A673 (cell line): ENCODE data around the gene IGLON5. TPM values are rescaled to one million over a fixed set of nuclear protein-coding genes. Genes with fewer than 3 reads are reported as not detected.

Experiments used
- BruUV-seq: library from RNA; stranded (reverse); fragments of 400-500 nt; replicated peaks from 2 replicates; lab custom pipeline; 2021; lab: Mats Ljungman, UMichigan
- CTCF ChIA-PET: fragments of 300-600 bp; sonication (Branson Sonifier 250); formaldehyde crosslinking; loops from one replicate; lab custom pipeline; 2022; ENCODE audit warnings: antibody characterized with exemption; lab: Charles Lee
- POLR2A ChIA-PET: fragments of 300-600 bp; sonication (Branson Sonifier 250); formaldehyde crosslinking; loops from one replicate; lab custom pipeline; 2022; ENCODE audit warnings: antibody characterized with exemption; ENCODE audit not compliant: low non-redundant PET; lab: Charles Lee
- DNase-seq: peaks from one replicate; pipeline ENCODE4 v3.0.0-alpha.2; 2015; ENCODE audit warnings: low spot score
- H3K27ac ChIP-seq: fragments of 200-600 bp; sonication (generic); 2 replicates; pipeline ENCODE4 v1.5.1; 2016; ENCODE audit warnings: mixed run types, low read depth, mild to moderate bottlenecking, mixed read lengths, antibody characterized with exemption, low read length; ENCODE audit not compliant: poor library complexity, severe bottlenecking
- H3K27me3 ChIP-seq: fragments of 200-600 bp; sonication (generic); replicated peaks from 2 replicates; pipeline ENCODE4 v1.6.1; 2017; ENCODE audit warnings: mixed run types, low read depth, mild to moderate bottlenecking, mixed read lengths, antibody characterized with exemption, low read length; ENCODE audit not compliant: insufficient read depth, poor library complexity
- H3K36me3 ChIP-seq: fragments of 200-600 bp; sonication (generic); 2 replicates; pipeline ENCODE4 v1.6.1; 2016; ENCODE audit warnings: mixed run types, mild to moderate bottlenecking, mixed read lengths, antibody characterized with exemption, low read length; ENCODE audit not compliant: insufficient read depth, poor library complexity, severe bottlenecking
- H3K4me1 ChIP-seq: fragments of 200-600 bp; sonication (generic); 2 replicates; pipeline ENCODE4 v1.6.1; 2017; ENCODE audit warnings: mixed run types, mild to moderate bottlenecking, mixed read lengths, antibody characterized with exemption, low read length; ENCODE audit not compliant: insufficient read depth, poor library complexity, severe bottlenecking
- H3K4me3 ChIP-seq: fragments of 200-600 bp; sonication (generic); 2 replicates; pipeline ENCODE4 v1.5.1; 2016; ENCODE audit warnings: low read depth, mixed run types, mild to moderate bottlenecking, mixed read lengths, low read length; ENCODE audit not compliant: poor library complexity, severe bottlenecking
- H3K9me3 ChIP-seq: fragments of 200-600 bp; sonication (generic); 2 replicates; pipeline ENCODE4 v1.6.1; 2016; ENCODE audit warnings: mixed run types, low read depth, mild to moderate bottlenecking, mixed read lengths, antibody characterized with exemption, low read length; ENCODE audit not compliant: poor library complexity, severe bottlenecking
- CTCF ChIP-seq: fragments of 300-800, 200-600 bp; sonication (generic); conservative IDR thresholded peaks from 2 replicates; pipeline ENCODE4 v1.5.1; 2017; ENCODE audit warnings: low read depth, mild to moderate bottlenecking, antibody characterized with exemption, low read length, moderate library complexity, mixed read lengths
- EZH2 ChIP-seq: fragments of 200-600 bp; sonication (generic); IDR thresholded peaks from 2 replicates; pipeline ENCODE4 v1.6.1; 2017; ENCODE audit warnings: borderline replicate concordance, low read depth, mild to moderate bottlenecking, mixed read lengths, antibody characterized with exemption, low read length; ENCODE audit not compliant: poor library complexity, severe bottlenecking
- intact Hi-C: fragments of 100-400 bp; cut with micrococcal nuclease; formaldehyde crosslinking; loops from one replicate; pipeline ENCODE4 v1.10.0; 2022; ENCODE audit not compliant: unreplicated experiment
- total RNA-seq: library from RNA; stranded (reverse); gene quantifications from 2 replicates; pipeline ENCODE4 v1.2.3, GENCODE V29; 2021

IGLON5 gene
- total RNA-seq, 1 experiment from 2014 or later: 0.39 TPM

- ChIA-PET CTCF (interaction anchor here (0.6 kb wide), 1 partner anchor 1468 kb away, joined by 15 read pairs; no protein-coding TSS in a partner anchor), POLR2A (no interaction called here)
- H3K27ac ChIP-seq: no peak overlapping the region
- H3K36me3 ChIP-seq: no peaks in the 10 kb centered on the region
- intact Hi-C loops: loop anchor here (10.0 kb wide), 1 partner anchor 331 kb away; no protein-coding TSS in a partner anchor
- H3K4me3 ChIP-seq: no peak overlapping the region
- no peaks in the 10 kb centered on the region for H3K27me3 ChIP-seq
- TF ChIP-seq CTCF (no peak), EZH2 (no peak)
- no peaks in the 10 kb centered on the region for H3K9me3 ChIP-seq
- no TSS peak for BruUV-seq
- no peaks in the 10 kb centered on the region for H3K4me1 ChIP-seq
- peak; percentile 25 for DNase-seq
These were observed 22.5 kb downstream of the IGLON5 start for GRCh38 chr19:51333836-51334460.

DNA sequence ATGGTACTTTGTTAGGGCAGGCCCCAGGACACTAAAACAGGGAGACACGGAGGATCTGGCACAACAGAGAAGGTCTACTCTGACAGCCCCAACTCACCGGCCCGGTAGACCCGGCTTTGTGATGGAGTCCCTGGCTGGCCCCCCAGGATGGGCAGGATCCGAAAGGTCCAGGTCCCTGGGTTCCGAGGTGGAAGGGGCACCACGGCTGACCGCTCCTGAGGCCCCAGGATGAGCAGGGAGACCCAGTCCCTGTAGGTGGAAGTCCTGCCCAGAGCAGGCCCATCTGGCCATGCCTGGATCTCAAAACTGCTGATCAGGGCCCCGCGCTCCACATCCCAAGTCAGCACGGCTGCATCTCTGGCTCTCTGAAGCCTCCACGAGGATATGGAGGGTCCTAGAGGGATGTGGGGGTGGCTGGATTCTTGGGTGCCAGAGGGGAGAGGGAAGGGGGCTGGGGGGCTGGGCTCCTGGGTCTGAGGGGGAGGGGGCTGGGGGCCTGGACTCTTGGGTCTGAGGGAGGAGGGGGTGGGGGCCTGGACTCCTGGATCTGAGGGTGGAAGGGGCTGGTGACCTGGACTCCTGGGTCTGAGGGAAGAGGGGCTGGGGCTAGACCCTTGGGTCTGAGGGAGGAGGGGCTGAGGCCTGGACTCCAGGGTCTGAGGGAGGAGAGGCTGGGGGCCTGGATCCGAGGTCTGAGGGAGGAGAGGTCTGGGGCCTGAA, 25.9 kb downstream of the IGLON5 start:
- peaks cover 8% of the 10 kb centered on the region for H3K4me1 ChIP-seq
- H3K9me3 ChIP-seq: no peaks in the 10 kb centered on the region
- no peaks in the 10 kb centered on the region for H3K27me3 ChIP-seq
- no peak for DNase-seq
- ChIA-PET CTCF (interaction anchor here (0.7 kb wide), 1 partner anchor 323 kb away, joined by 3 read pairs; no protein-coding TSS in a partner anchor), POLR2A (no interaction called here)
- no peaks in the 10 kb centered on the region for H3K36me3 ChIP-seq
- intact Hi-C loops: loop anchor here (5.0 to 10.0 kb wide), 2 partner anchors 60 to 328 kb away; no protein-coding TSS in a partner anchor
- no peak overlapping the region for H3K27ac ChIP-seq
- no TSS peak for BruUV-seq
- H3K4me3 ChIP-seq: no peak overlapping the region
- TF ChIP-seq EZH2 (no peak), CTCF (no peak)

GRCh38 chr19:51337861-51338562, 26.6 kb downstream of the IGLON5 start:
- ChIA-PET CTCF (interaction anchor here (0.7 kb wide), 1 partner anchor 323 kb away, joined by 3 read pairs; no protein-coding TSS in a partner anchor), POLR2A (no interaction called here)
- no peak overlapping the region for H3K4me3 ChIP-seq
- H3K36me3 ChIP-seq: no peaks in the 10 kb centered on the region
- BruUV-seq: no TSS peak
- no peaks in the 10 kb centered on the region for H3K27me3 ChIP-seq
- peaks cover 8% of the 10 kb centered on the region for H3K4me1 ChIP-seq
- intact Hi-C loops: loop anchor here (2.0 to 10.0 kb wide), 3 partner anchors 29 to 327 kb away; partner anchors contain the start of gene ETFB
- no peak overlapping the region for H3K27ac ChIP-seq
- DNase-seq: no peak
- H3K9me3 ChIP-seq: no peaks in the 10 kb centered on the region
- TF ChIP-seq EZH2: no peak
- no peak for TF ChIP-seq CTCF
